Measurements from ENCODE around the gene CYP2W1.
"Not testable (repeated sequence)": the region's sequence is repeated elsewhere in the genome, so short reads cannot be mapped to it uniquely, and the experiment has no call there.

CYP2W1 gene

GRCh38 chr7:1030444-1031070 is 47.6 kb downstream of the CYP2W1 start:
- H3K27ac ChIP-seq (ENCODE audit: low read depth in 2 of 2, low read length in 2 of 2) = no peak overlapping the region
- no peaks in the 10 kb centered on the region for H3K9me3 ChIP-seq (ENCODE audit: control insufficient read depth in 2 of 2, low read length in 2 of 2)
- no peak overlapping the region for H3K4me3 ChIP-seq (ENCODE audit: low read length in 2 of 2)
- no peak overlapping the region for H3K9ac ChIP-seq (ENCODE audit: low read depth in 1 of 2, low read length in 2 of 2)
- no peaks in the 10 kb centered on the region for H3K27me3 ChIP-seq (ENCODE audit: control insufficient read depth in 2 of 2, insufficient read depth in 2 of 2, low read length in 2 of 2)
- H3K4me1 ChIP-seq (ENCODE audit: control insufficient read depth in 2 of 2, insufficient read depth in 2 of 2, low read length in 2 of 2) = peaks cover 10 to 14% of the 10 kb centered on the region in 2 donors
- peaks cover 0 to 1% of the 10 kb centered on the region in 2 donors for H3K36me3 ChIP-seq (ENCODE audit: control insufficient read depth in 2 of 2, insufficient read depth in 2 of 2, low read length in 2 of 2)

DNA sequence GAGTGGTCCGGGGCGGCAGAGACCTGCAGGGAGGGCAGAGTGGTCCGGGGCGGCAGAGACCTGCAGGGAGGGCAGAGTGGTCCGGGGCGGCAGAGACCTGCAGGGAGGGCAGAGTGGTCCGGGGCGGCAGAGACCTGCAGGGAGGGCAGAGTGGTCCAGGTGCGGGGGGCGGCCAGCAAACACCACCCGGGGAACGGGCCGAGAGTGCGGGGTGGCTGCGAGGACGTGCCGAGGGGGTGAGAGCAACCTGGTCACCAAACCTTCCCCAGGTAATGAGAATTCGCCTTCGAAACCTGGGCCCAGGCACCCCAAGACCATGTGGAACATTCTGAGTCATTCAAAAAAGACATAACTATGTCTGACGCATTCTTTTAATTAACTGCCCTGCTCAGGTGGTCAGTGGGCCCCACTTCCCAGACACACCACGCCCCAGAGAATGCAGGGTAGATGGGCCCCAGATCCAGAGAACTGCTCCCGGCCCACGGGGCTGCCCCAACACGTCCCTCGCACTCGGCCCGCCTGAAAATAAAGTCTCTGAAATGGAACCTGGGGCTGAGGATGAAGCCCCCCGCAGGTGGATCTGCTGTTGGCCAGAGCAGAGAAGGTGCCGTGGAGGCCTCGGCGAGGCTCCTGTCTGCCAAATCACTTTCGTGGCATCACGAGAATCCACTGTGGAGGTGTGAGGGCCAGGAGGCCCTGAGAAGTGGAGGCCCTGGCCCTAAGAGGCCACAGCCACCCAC is 48.9 kb downstream of the CYP2W1 start:
- H3K36me3 ChIP-seq (ENCODE audit: control insufficient read depth in 2 of 2, insufficient read depth in 2 of 2, low read length in 2 of 2) = no peaks in the 10 kb centered on the region
- peaks cover 10 to 14% of the 10 kb centered on the region in 2 donors for H3K4me1 ChIP-seq (ENCODE audit: control insufficient read depth in 2 of 2, insufficient read depth in 2 of 2, low read length in 2 of 2)
- H3K9me3 ChIP-seq (ENCODE audit: control insufficient read depth in 2 of 2, low read length in 2 of 2) = no peaks in the 10 kb centered on the region
- H3K4me3 ChIP-seq (ENCODE audit: low read length in 2 of 2) = no peak overlapping the region
- no peaks in the 10 kb centered on the region for H3K27me3 ChIP-seq (ENCODE audit: control insufficient read depth in 2 of 2, insufficient read depth in 2 of 2, low read length in 2 of 2)
- H3K9ac ChIP-seq (ENCODE audit: low read depth in 1 of 2, low read length in 2 of 2) = no peak overlapping the region
- no peak overlapping the region for H3K27ac ChIP-seq (ENCODE audit: low read depth in 2 of 2, low read length in 2 of 2)

DNA sequence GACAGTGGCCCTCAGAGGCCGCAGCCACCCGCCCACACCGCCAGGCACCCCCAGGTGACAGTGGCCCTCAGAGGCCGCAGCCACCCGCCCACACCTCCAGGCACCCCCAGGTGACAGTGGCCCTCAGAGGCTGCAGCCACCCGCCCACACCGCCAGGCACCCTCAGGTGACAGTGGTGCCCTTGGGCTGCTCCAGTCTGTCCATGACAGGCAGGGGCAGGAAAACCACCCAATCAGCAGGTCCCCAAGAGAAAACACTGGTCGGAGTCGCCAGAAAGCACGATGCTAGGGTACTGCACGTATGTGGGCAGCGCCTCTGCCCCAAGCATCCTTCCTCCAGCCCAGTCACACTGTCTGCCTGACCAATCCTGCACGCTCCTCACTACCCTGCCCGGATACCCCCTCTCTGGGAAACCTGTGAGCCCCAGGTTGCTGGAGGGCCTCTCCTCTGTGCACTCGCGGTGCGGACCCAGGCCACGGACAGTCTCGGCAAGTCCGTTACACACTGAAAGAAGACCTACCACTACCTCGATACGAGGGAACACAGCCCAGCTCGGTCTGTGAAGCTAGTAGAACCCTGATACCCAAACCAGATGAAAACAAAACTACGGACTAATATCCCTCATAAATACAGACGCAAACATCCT is 49.7 kb downstream of the CYP2W1 start:
- Histone ChIP-seq H3K27me3 (ENCODE audit: control insufficient read depth in 2 of 2, insufficient read depth in 2 of 2, low read length in 2 of 2) (no peaks in the 10 kb centered on the region), H3K9me3 (ENCODE audit: control insufficient read depth in 2 of 2, low read length in 2 of 2) (no peaks in the 10 kb centered on the region), H3K27ac (ENCODE audit: low read depth in 2 of 2, low read length in 2 of 2) (no peak overlapping the region), H3K36me3 (ENCODE audit: control insufficient read depth in 2 of 2, insufficient read depth in 2 of 2, low read length in 2 of 2) (no peaks in the 10 kb centered on the region), H3K9ac (ENCODE audit: low read depth in 1 of 2, low read length in 2 of 2) (no peak overlapping the region), H3K4me3 (ENCODE audit: low read length in 2 of 2) (no peak overlapping the region), H3K4me1 (ENCODE audit: control insufficient read depth in 2 of 2, insufficient read depth in 2 of 2, low read length in 2 of 2) (peaks cover 9 to 10% of the 10 kb centered on the region in 2 donors)

DNA sequence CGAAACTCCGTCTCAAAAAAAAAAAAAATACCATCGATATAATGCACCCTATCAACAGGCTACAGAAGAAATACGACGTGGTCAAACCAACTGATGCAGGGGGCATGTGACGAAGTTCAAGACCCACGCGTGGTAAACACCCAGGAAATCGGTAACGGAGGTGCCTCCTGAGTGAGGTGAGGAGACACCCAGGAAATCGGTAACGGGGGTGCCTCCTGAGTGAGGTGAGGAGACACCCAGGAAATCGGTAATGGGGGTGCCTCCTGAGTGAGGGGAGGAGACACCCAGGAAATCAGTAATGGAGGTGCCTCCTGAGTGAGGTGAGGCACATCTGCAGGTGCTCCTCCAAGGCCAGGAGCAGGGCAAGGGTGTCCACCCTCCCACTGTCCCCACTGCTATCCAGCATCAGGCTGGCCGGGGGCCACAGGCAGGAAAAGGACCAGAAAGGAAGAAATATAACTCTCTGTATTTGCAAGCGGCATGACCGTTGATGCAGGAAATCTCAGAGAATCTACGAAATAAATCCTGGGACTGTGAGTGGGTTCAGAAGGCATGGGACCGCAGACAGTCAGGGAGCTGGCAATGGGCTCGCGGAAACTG is 50.7 kb downstream of the CYP2W1 start:
- Histone ChIP-seq H3K4me1 (ENCODE audit: control insufficient read depth in 2 of 2, insufficient read depth in 2 of 2, low read length in 2 of 2) (peaks cover 7 to 8% of the 10 kb centered on the region in 2 donors), H3K9ac (ENCODE audit: low read depth in 1 of 2, low read length in 2 of 2) (no peak overlapping the region), H3K27ac (ENCODE audit: low read depth in 2 of 2, low read length in 2 of 2) (no peak overlapping the region), H3K27me3 (ENCODE audit: control insufficient read depth in 2 of 2, insufficient read depth in 2 of 2, low read length in 2 of 2) (no peaks in the 10 kb centered on the region), H3K4me3 (ENCODE audit: low read length in 2 of 2) (no peak overlapping the region), H3K9me3 (ENCODE audit: control insufficient read depth in 2 of 2, low read length in 2 of 2) (no peaks in the 10 kb centered on the region), H3K36me3 (ENCODE audit: control insufficient read depth in 2 of 2, insufficient read depth in 2 of 2, low read length in 2 of 2) (no peaks in the 10 kb centered on the region)

DNA sequence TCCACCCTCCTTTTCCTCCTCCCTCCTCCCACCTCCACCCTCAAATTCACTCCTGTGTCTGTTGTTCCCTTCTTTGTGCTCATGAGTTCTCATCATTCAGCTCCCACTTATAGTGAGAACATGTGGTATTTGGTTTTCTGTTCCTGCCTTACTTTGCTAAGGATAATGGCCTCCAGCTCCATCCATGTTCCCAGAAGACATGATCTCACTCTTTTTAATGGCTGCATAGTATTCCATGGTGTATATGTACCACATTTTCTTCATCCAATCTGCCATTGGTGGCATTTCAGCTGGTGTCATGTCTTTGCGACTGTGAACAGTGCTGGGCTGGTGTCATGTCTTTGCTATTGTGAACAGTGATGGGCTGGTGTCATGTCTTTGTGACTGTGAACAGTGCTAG is 51.8 kb downstream of the CYP2W1 start:
- H3K27ac ChIP-seq (ENCODE audit: low read depth in 2 of 2, low read length in 2 of 2); H3K4me3 ChIP-seq (ENCODE audit: low read length in 2 of 2); H3K9me3 ChIP-seq (ENCODE audit: control insufficient read depth in 2 of 2, low read length in 2 of 2); H3K4me1 ChIP-seq (ENCODE audit: control insufficient read depth in 2 of 2, insufficient read depth in 2 of 2, low read length in 2 of 2); H3K27me3 ChIP-seq (ENCODE audit: control insufficient read depth in 2 of 2, insufficient read depth in 2 of 2, low read length in 2 of 2); H3K9ac ChIP-seq (ENCODE audit: low read depth in 1 of 2, low read length in 2 of 2); H3K36me3 ChIP-seq (ENCODE audit: control insufficient read depth in 2 of 2, insufficient read depth in 2 of 2, low read length in 2 of 2): not testable (repeated sequence)

- H3K9me3 ChIP-seq (ENCODE audit: control insufficient read depth in 2 of 2, low read length in 2 of 2); H3K4me3 ChIP-seq (ENCODE audit: low read length in 2 of 2); H3K9ac ChIP-seq (ENCODE audit: low read depth in 1 of 2, low read length in 2 of 2); H3K4me1 ChIP-seq (ENCODE audit: control insufficient read depth in 2 of 2, insufficient read depth in 2 of 2, low read length in 2 of 2); H3K36me3 ChIP-seq (ENCODE audit: control insufficient read depth in 2 of 2, insufficient read depth in 2 of 2, low read length in 2 of 2); H3K27me3 ChIP-seq (ENCODE audit: control insufficient read depth in 2 of 2, insufficient read depth in 2 of 2, low read length in 2 of 2); H3K27ac ChIP-seq (ENCODE audit: low read depth in 2 of 2, low read length in 2 of 2): not testable (repeated sequence)
These were observed 53.4 kb downstream of the CYP2W1 start for GRCh38 chr7:1036164-1036928.
